ENCODE data around the gene SPRN. TPM values are rescaled to one million over a fixed set of nuclear protein-coding genes. Genes with fewer than 3 reads are reported as not detected.
"Not testable (repeated sequence)": the region's sequence is repeated elsewhere in the genome, so short reads cannot be mapped to it uniquely, and the experiment has no call there.

Gene SPRN, protein sequence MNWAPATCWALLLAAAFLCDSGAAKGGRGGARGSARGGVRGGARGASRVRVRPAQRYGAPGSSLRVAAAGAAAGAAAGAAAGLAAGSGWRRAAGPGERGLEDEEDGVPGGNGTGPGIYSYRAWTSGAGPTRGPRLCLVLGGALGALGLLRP
- 1 to 10 TPM; 3.4 to 7.5 (median 5.3) TPM for polyA plus RNA-seq (ENCODE audit: insufficient read length in 4 of 4)

DNA sequence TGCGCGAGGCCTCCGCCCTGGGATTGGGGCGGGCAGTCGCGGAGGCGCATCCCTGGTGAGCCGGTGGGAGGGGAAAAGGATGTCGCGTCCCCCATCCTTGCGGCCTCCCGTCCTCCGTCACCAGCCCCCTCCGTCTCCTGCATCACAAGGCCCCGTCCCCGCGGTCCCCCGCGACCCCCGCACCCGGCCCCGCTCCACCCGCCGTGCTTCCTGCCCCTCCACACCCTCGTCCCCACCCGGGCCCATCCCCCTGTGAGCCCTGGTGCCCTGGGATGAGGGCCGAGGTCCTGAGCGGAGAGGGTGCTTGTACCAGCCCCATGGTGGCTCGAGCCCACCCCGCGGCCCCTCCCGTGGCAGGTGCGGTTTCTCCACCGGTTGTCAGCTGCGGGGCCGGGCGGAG is at the start of gene SPRN:
Gene SPRN, minus strand, starts transcription at position 25 of the 400 bp plus-strand sequence. CDS start 944 bp downstream, outside the sequence.
- DNase-seq (ENCODE audit: low read depth in 4 of 4, low spot score in 2 of 4): not testable (repeated sequence)

DNA sequence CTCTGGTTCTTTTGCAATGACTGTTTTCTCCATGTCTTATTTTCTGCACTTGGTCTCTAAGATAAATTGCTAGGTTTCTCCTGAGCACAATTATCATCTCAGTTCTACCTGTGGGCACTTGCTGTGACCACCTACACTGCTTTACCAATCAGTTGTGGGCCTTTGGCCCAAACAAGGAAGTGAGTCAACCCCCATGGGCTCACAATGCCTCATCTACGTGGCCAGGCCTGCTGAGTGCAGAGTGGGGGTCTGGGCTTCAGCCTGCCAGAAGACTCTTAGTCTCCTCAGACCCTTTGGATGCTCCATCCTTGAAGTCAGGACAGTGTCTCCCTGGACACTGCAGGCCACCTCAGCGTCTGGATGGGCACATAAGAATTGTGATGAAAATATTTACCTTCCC is 49.6 kb upstream of the SPRN start:
- no peak for DNase-seq (ENCODE audit: low read depth in 4 of 4, low spot score in 2 of 4)

DNA sequence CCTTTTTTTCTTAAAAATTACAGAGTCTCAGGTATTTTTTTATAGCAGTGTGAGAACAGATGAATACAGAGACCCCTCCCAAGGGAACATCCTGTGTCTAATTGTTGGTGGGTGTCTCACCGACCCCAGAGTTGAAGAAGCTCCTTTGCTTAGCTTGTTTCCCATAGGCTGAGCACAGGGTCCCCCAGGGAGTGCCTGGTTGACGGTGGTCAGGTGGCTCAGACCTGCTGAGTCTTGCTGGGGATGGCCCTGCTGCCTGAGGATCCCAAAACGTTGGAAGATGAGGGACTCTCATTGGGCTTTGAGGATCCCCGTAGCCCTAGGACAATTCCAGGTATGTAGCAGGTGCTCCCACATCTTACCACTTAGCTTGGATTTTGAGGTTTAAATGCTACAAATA is 48.8 kb upstream of the SPRN start:
- no peak for DNase-seq (ENCODE audit: low read depth in 4 of 4, low spot score in 2 of 4)

DNA sequence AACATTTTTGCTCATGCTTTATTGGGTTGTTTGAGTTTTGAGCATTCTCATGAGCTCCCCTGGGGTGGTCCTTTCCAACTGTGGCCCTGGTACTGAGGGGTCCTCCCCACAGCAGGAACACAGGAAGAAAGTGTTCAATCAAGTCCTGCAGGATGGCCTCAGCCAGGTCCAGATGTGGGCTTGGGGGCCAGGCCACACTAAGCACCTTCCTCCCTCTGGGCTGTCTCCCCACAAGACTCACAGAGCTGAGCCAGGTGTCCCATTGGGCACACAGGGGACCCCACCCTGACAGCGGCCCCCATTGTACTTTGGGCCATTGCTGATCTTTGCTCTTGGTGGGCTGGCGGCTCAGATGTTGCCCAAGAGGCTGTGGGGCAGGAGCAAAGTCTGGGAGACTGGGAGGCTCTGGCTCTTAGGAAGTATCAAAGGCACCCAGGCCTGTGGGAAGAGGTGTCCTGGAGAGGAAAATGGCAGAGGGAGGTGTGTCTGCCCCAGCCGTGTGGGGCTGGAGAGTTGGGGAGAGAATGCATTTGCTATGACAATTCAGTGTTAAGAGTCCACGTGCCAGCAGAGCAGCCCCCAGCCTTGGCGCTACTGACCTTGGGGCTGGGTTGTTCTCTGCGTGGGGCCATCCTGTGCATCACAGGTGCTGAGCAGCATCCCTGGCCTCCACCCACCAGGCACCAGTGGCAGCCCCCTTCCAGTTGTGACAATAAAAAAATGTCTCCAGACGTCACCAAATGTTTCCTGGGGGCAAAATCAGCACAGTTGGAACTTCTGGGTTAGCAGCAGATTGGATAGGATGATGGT is 47.1 kb upstream of the SPRN start:
- no peak for DNase-seq (ENCODE audit: low read depth in 4 of 4, low spot score in 2 of 4)

DNA sequence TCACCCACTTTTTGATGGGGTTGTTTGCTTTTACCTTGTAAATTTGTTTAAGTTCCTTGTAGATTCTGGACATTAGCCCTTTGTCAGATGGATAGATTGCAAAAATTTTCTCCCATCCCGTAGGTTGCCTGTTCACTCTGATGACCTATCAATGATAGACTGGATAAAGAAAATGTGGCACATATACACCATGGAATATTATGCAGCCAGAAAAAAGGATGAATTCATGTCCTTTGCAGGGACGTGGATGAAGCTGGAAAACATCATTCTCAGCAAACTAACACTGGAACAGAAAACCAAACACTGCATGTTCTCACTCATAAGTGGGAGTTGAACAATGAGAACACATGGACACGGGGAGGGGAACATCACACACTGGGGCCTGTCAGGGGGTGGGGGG is 44.8 kb upstream of the SPRN start:
- DNase-seq (ENCODE audit: low read depth in 4 of 4, low spot score in 2 of 4): not testable (repeated sequence)

DNA sequence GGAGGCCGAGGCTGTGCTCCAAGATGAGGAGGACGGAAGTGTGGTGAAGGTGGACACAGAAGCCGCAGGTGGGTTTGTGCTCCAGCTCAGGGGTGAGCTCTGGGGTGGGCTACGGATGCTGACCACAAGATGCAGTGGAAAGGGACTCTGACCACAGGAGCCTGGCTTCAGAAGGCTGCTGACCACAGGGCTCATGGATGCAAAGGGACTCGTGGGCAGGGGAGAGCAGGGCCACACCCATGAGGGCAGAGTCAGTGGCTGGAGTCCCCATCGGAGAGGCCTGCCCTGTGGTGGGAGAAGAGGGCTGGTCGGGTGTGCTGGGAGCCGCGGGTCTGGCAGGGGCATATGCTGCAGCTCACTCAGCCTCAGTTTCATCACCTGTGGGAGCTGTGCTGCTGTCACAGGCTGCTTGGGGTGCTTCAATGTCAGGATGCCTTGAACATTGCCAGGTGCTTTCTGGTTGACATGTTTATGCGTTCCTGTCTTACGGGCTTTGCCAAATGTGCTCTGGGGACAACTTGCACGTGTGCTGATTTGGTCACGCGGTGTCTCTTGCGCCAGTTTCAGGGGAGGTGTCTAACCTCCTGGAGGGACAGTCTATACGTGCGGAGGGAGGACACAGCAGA is 43.0 kb upstream of the SPRN start:
- DNase-seq (ENCODE audit: low read depth in 4 of 4, low spot score in 2 of 4): no peak

DNA sequence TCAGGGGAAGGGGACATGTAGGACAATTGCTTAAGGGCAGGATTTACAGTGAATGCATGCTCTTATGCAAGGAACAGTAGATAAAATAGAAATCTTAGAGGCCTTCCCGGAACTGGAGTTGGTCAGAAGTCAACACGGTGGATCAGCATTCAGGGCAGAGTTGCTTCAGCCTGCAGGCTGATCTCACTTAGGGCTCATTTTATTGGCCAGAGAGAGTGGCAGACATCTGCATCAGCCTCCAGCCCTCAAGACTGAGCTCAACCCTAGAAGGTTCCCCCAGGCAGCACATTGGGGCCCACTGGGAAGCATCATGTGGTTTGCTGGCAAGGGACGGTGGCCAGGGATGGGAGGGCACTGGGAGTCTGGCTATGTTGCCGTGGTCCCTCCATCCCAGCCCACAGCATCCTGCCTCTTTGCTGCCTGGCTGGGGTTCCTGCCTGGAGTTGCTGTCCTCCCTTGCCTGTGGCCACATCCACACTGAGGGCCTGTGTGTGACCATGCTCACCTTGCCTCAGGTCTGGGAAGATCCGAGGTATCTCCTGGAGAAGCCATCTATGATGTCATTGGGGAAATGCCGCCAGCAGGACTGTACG is 42.4 kb upstream of the SPRN start:
- no peak for DNase-seq (ENCODE audit: low read depth in 4 of 4, low spot score in 2 of 4)

DNA sequence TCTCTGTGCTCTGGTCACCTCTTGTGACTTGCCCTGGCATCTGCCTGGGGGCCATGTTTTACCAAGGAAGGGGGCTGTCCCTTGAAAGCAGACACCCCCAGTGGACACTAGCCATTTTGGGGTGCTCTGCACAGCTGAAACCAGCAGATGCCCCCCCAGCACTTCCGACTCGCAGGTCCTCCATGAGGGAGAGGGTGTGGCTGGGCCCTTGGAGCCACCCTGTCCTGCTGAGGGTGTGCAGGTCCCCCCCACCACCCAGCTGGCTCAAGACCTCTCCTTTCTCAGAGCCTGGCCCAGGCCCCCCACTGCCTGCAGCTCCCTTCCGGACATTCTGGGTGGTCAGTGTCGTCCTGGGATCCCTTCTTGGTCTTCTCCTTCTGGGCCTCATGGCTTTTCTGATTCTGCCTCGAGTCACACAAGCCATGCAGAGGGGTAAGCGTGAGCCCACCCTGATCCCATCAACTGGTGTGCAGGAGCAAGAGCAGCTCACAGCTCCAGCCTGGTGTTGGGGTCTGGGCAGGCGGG is 41.6 kb upstream of the SPRN start:
- DNase-seq (ENCODE audit: low read depth in 4 of 4, low spot score in 2 of 4): no peak

DNA sequence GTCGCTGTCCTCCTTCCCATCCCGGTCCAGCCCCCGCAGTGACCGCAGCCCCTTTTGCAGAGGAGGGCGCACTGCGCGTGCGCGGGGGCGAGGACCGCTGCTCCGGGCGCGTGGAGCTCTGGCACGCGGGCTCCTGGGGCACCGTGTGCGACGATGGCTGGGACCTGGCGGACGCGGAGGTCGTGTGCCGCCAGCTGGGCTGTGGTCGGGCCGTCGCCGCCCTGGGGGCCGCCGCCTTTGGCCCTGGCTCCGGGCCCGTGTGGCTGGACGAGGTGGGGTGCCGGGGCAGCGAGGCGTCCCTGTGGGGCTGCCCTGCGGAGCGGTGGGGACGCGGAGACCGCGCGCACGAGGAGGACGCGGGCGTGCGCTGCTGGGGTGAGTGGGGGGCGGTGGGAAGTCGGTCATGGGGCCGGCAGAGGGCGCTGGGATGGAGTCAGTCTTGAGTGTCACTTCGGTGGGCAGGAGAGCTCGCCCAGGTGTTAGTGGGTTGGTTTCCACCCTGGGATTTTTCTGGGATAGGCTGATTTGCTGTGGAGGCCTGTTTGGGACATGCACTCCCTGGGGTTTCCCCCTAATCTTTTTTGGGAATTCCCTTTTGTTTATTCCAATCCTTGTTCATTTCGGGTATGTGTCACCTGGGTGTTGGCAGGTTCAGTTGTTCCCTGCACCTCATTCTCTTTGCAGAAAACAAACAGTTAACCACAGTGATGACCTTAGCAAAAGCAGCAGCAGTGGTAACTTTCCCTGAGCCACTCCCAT is 40.9 kb upstream of the SPRN start:
- no peak for DNase-seq (ENCODE audit: low read depth in 4 of 4, low spot score in 2 of 4)

DNA sequence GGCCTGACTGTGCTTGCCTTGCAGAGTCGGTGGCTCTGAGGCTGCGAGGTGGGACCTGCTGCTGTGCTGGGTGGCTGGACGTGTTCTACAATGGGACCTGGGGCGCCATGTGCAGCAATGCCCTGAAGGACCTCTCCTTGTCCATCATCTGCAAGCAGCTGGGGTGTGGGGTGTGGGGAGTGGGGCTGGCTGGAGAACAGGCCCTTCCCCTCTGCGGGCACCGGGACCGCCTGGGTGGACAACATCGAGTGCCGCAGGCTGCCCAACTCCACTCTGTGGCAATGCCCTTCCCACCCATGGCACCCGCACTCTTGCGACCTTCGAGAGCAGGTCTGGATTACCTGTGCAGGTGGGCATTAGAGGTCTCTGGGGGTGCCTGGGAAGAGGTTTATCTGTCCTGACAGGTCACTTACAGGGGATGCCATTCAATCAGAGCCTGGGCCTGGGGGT is 40.2 kb upstream of the SPRN start:
- DNase-seq (ENCODE audit: low read depth in 4 of 4, low spot score in 2 of 4): no peak

DNA sequence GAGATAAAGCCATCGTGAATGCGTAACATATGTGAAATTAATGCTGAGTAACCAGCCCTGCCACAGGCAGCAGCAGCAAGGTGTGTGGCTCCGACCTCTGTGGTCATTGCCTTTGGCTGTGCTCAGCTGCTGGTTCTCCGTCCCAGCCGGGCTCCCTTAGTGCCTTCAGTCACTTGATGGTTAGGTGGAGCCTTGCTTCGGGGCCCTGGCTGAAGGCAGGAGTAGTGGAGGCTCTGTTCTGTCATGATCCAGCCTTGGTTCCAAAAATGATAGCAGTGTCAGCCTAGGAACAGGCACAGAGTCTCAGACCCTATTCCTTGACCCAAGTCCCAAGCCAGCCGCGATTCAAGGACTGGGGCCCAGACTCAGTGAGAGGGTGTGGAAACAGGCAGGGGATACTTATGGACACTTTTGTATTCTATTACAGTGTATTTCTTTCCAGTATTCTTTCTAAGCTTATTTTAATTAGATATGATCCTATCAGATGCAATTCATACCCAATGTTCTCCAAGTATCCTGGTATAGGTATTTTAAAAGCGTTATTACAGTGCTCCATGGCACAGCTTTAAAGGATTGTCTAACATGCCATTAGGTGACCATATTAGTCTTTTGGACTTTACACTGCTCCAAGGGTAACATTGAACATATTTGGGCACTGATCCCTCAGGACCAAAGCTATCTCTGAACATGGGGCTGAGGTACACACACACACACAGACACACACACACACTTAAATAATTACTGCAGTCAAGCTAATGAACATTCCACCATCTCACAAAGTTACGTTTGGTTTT is 38.3 kb upstream of the SPRN start:
- DNase-seq (ENCODE audit: low read depth in 4 of 4, low spot score in 2 of 4): no peak

DNA sequence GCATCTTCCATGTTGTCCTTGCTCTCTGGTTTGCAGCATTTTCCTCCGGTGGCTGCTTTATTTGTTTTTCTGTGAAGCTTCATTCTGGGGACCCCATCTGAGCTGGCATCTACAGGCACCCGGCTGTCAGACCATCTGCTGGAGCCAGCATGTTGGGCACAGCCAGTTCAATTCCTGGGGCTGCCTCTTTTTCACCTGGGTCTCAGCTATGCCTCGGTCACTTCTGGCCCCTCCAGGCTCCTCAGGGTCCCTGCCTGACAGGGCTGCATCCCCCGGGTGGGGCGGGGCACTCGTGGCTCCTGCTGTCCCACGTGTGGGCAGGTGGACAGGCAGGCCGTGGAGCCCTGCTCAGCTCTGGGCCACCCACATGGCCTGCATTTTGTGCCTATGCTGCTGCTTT is 37.4 kb upstream of the SPRN start:
- DNase-seq (ENCODE audit: low read depth in 4 of 4, low spot score in 2 of 4): no peak

DNA sequence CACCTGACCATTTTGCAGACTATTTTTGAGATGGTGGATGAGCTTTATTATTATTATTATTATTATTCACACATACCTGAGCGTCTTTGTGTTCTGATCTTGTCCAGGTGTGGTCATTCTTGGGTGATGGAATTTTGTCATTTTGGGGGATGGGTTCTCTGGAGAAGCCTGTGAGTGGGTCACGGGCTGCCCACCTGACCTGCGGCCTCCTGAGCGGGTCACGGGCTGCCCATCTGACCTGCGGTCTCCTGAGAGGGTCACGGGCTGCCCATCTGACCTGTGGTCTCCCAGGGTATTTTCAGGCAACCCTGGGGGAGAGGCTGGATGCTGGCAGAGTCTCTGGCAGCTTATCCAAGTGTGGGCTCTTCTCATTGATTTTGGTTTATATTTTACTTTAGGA is 36.6 kb upstream of the SPRN start:
- no peak for DNase-seq (ENCODE audit: low read depth in 4 of 4, low spot score in 2 of 4)

DNA sequence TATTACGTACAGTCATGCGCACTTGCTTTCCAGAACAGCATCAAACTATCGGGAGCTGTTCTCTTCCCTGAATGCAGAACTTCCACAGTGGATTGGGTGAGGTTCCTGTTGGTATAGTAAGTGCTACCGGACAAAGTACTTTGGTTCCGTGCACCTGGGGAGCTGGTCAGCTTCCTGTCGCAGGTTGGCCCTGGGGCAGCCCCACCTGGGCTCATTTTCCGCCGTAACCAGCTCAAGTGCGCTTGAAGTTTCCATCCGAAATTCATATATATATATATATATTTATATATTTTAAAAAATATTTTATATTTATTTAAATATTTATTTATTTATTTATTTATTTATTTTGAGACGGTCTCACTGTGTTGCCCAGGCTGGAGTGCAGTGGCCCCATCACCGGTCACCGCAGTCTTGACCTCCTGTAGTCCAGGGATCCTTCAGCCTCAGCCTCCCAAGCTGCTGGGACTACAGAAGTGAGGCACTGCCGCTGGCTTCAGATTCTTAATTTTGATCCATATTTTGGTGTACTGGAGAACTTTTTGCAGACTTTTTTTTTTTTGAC is 35.9 kb upstream of the SPRN start:
- no peak for DNase-seq (ENCODE audit: low read depth in 4 of 4, low spot score in 2 of 4)

DNA sequence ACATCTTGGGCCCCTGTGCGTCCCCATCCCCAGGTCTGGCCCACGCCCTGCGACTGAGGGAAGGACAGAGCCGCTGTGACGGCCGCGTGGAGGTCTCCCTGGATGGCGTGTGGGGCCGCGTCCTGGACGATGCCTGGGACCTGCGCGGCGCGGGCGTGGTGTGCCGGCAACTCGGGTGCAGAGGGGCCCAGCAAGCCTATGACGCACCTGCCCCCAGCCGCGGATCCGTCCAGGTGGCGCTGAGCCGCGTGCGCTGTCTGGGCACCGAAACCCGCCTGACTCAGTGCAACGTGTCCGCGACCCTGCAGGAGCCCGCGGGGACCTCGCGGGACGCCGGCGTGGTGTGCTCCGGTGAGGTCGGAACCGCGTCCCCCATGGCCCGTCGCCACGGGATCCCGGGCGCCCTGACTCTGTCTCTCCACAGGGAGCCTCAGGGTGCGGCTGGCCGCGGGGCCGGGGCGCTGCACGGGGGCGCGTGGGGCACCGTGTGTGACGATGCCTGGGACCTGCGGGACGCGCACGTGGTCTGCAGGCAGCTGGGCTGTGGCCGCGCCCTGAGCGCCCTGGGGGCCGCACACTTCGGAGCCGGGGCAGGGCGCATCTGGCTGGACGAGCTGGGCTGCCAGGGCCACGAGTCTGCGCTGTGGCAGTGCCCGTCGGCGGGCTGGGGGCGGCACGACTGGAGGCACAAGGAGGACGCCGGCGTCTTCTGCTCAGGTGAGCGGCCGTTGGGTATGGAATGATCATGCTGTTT is 35.2 kb upstream of the SPRN start:
- DNase-seq (ENCODE audit: low read depth in 4 of 4, low spot score in 2 of 4): no peak

DNA sequence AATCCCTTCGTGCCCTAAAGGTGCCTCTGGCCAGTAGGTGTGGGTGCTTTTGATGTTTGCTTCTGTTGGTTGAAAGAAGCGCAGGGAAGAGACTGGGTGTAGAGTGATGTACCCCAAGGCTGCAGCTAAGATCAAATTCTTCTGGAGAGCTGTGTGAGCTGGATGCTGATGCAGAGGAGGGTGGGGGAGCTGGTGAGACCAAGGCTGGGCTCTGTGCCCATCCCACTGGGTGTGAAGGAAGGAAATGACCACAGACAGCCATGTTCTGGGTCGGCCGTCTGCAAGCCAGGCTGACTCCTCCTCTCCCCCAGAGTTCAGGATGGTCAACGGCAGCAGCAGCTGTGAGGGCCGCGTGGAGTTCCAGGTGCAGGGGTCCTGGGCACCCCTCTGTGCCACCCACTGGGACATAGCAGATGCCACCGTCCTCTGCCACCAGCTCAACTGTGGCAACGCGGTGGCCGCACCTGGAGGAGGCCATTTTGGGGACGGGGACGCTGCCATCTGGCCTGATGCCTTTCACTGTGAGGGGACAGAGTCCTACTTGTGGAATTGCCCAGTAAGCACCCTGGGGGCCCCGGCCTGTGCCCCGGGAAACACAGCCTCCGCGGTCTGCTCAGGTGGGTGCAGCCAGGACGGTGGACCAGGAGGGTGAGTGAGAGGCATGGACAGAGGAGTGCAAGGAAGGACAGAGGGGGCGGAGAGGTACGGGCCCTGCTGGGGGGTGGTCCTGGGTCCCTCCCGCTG is 34.5 kb upstream of the SPRN start:
- no peak for DNase-seq (ENCODE audit: low read depth in 4 of 4, low spot score in 2 of 4)

DNA sequence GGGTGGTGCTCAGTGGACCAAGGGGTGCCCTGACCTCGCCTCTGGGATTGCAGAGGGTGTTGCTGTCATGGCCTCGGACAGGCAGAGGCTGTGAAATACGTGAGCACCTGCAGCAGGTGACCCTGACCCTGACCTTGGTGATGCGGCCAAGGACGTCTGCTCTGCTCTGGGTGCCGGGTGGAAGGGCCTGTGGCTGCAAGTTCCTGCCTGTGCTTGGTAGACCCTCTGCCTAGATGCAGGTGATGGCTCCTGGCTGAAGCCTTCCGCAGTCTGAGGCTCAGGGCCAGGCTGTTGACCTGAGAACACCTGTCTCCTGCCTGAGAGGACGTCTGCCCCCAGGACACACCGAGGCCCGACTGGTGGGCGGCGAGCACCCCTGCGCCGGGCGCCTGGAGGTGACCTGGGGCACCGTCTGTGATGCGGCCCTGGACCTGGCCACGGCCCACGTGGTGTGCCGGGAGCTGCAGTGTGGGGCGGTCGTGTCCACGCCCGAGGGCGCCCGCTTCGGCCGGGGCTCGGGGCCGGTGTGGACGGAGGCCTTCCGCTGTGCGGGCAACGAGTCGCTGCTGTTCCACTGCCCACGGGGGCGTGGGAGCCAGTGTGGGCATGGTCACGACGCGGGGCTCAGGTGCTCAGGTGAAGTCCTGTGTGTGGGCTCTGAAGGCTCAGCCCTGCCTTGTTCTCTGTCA is 33.7 kb upstream of the SPRN start:
- no peak for DNase-seq (ENCODE audit: low read depth in 4 of 4, low spot score in 2 of 4)
